GM21528 (cell line): ENCODE measurements around the gene HEATR9.
"Not testable (repeated sequence)": the region's sequence is repeated elsewhere in the genome, so short reads cannot be mapped to it uniquely, and the experiment has no call there.

Experiments used
- ATAC-seq: cut with Tn5 transposase; IDR thresholded peaks from one replicate; pipeline ENCODE4 v1.9.1; 2021; ENCODE audit warnings: mild to moderate bottlenecking, moderate library complexity; ENCODE audit not compliant: unreplicated experiment, low FRiP score

The HEATR9 gene

GRCh38 chr17:35868737-35869136, at the start of gene HEATR9:
HEATR9 (minus strand) TSS chr17:35868891; CDS start chr17:35868742, 149 bp downstream.
- ATAC-seq: no peak

- ATAC-seq: no peak
These were observed 49.0 kb upstream of the HEATR9 start for GRCh38 chr17:35917519-35918213.

- no peak for ATAC-seq
These were observed 46.7 kb upstream of the HEATR9 start for GRCh38 chr17:35915153-35915964.

- ATAC-seq: no peak
These were observed 45.7 kb upstream of the HEATR9 start for GRCh38 chr17:35914354-35914753.

GRCh38 chr17:35913609-35914008, 44.9 kb upstream of the HEATR9 start:
- ATAC-seq: no peak

- ATAC-seq: no peak
These were observed 44.3 kb upstream of the HEATR9 start for GRCh38 chr17:35912942-35913341.

GRCh38 chr17:35912339-35912912, 43.7 kb upstream of the HEATR9 start:
- no peak for ATAC-seq

GRCh38 chr17:35909408-35909807, 40.7 kb upstream of the HEATR9 start:
- no peak for ATAC-seq

GRCh38 chr17:35907691-35908090, 39.0 kb upstream of the HEATR9 start:
- ATAC-seq: no peak

- no peak for ATAC-seq
These were observed 38.4 kb upstream of the HEATR9 start for GRCh38 chr17:35906926-35907637.

GRCh38 chr17:35906191-35906925, 37.7 kb upstream of the HEATR9 start:
- ATAC-seq: no peak

- ATAC-seq: no peak
These were observed 34.8 kb upstream of the HEATR9 start for GRCh38 chr17:35903451-35903850.

- no peak for ATAC-seq
These were observed 33.0 kb upstream of the HEATR9 start for GRCh38 chr17:35901631-35902175.

- no peak for ATAC-seq
These were observed 32.2 kb upstream of the HEATR9 start for GRCh38 chr17:35900708-35901480.

- ATAC-seq: no peak
These were observed 31.6 kb upstream of the HEATR9 start for GRCh38 chr17:35900280-35900679.

- ATAC-seq: no peak
These were observed 29.8 kb upstream of the HEATR9 start for GRCh38 chr17:35898283-35899070.

GRCh38 chr17:35897772-35898171, 29.1 kb upstream of the HEATR9 start:
- not testable (repeated sequence) for ATAC-seq
